ENCODE measurements around the gene TIRAP.
A peak's percentile ranks its signal among the peaks of the same experiment; 100 is the strongest.

The TIRAP gene

GRCh38 chr11:126282736-126283591 is at the start of gene TIRAP:
Gene TIRAP, plus strand, starts transcription at chr11:126283093. Its CDS starts 7,802 bp downstream, at chr11:126290895.
- TF ChIP-seq PATZ1 (CRISPR knock-in tag; IDR thresholded peaks at IDR 0.05; ENCODE audit: borderline replicate concordance) (peak; percentile 19; the same call in 1 of the 2 replicates), ZNF70 (CRISPR knock-in tag; IDR thresholded peaks at IDR 0.05) (no peak), CREB5 (CRISPR knock-in tag; IDR thresholded peaks at IDR 0.05; ENCODE audit: low read depth) (no peak), POU6F1 (CRISPR knock-in tag; IDR thresholded peaks at IDR 0.05; ENCODE audit: borderline replicate concordance, low read depth) (no peak)

GRCh38 chr11:126233391-126233790 is 49.5 kb upstream of the TIRAP start:
- no peak for ATAC-seq
- TF ChIP-seq ZNF565 (CRISPR knock-in tag; conservative IDR thresholded peaks at IDR 0.05; ENCODE audit: low read depth) (no peak), ZFP30 (CRISPR knock-in tag; IDR thresholded peaks at IDR 0.05) (no peak), ZNF70 (CRISPR knock-in tag; IDR thresholded peaks at IDR 0.05) (no peak), TOX (CRISPR knock-in tag; IDR thresholded peaks at IDR 0.05; ENCODE audit: borderline replicate concordance) (no peak), GLIS3 (CRISPR knock-in tag; IDR thresholded peaks at IDR 0.05) (no peak), PPARA (CRISPR knock-in tag; IDR thresholded peaks at IDR 0.05; ENCODE audit: borderline replicate concordance) (no peak), ZNF8 (CRISPR knock-in tag; IDR thresholded peaks at IDR 0.05) (no peak), CSDC2 (CRISPR knock-in tag; IDR thresholded peaks at IDR 0.05) (no peak), OSR1 (CRISPR knock-in tag; IDR thresholded peaks at IDR 0.05) (no peak), POU6F1 (CRISPR knock-in tag; IDR thresholded peaks at IDR 0.05; ENCODE audit: borderline replicate concordance, low read depth) (no peak), ZFP3 (CRISPR knock-in tag; IDR thresholded peaks at IDR 0.05) (no peak), BACH2 (CRISPR knock-in tag; IDR thresholded peaks at IDR 0.05; ENCODE audit: borderline replicate concordance) (no peak), ARNTL (CRISPR knock-in tag; IDR thresholded peaks at IDR 0.05; ENCODE audit: borderline replicate concordance, low read depth) (no peak)

More at GRCh38 chr11:126282736-126283591, at the start of gene TIRAP:
- peak; percentile 88 for ATAC-seq

GRCh38 chr11:126246636-126247035 is 36.3 kb upstream of the TIRAP start:
- no peak for ATAC-seq
- TF ChIP-seq ZNF70 (CRISPR knock-in tag; IDR thresholded peaks at IDR 0.05): no peak
- no peak for TF ChIP-seq SNAI2 (CRISPR knock-in tag; IDR thresholded peaks at IDR 0.05)
- TF ChIP-seq CSDC2 (CRISPR knock-in tag; IDR thresholded peaks at IDR 0.05): no peak
- TF ChIP-seq ISL1 (CRISPR knock-in tag; IDR thresholded peaks at IDR 0.05): no peak
- no peak for TF ChIP-seq TCF4 (CRISPR knock-in tag; IDR thresholded peaks at IDR 0.05; ENCODE audit: borderline replicate concordance)
- TF ChIP-seq CREB5 (CRISPR knock-in tag; IDR thresholded peaks at IDR 0.05; ENCODE audit: low read depth): no peak
- TF ChIP-seq TOX (CRISPR knock-in tag; IDR thresholded peaks at IDR 0.05; ENCODE audit: borderline replicate concordance): no peak
- no peak for TF ChIP-seq CSRNP3 (CRISPR knock-in tag; IDR thresholded peaks at IDR 0.05)
- no peak for TF ChIP-seq TSHZ2 (CRISPR knock-in tag; IDR thresholded peaks at IDR 0.05)
- no peak for TF ChIP-seq ZFP30 (CRISPR knock-in tag; IDR thresholded peaks at IDR 0.05)
- no peak for TF ChIP-seq ZNF565 (CRISPR knock-in tag; conservative IDR thresholded peaks at IDR 0.05; ENCODE audit: low read depth)
- no peak for TF ChIP-seq ARNTL (CRISPR knock-in tag; IDR thresholded peaks at IDR 0.05; ENCODE audit: borderline replicate concordance, low read depth)
- no peak for TF ChIP-seq PATZ1 (CRISPR knock-in tag; IDR thresholded peaks at IDR 0.05; ENCODE audit: borderline replicate concordance)

All from SK-N-SH treated with all-trans-retinoic acid at 6 μM for 48 hours (cell line).